SK-N-SH (cell line): ENCODE results near the gene OPCML. TPM values are rescaled to one million over a fixed set of nuclear protein-coding genes. Genes with fewer than 3 reads are reported as not detected.

Source experiments
- CTCF ChIA-PET: fragments of 300-600, 350-600 bp; formaldehyde crosslinking; extraction: SDS; loops from one replicate; lab custom pipeline; 2021; lab: Yijun Ruan, JAX
- POLR2A ChIA-PET: fragments of 350-600 bp; sonication (Branson Sonifier 250); formaldehyde crosslinking; extraction: SDS; loops from one replicate; lab custom pipeline; 2020; ENCODE audit warnings: antibody characterized with exemption, inconsistent platforms; lab: Yijun Ruan, JAX
- DNase-seq: peaks from one replicate; pipeline ENCODE4 v3.0.0; 2012
- H2AFZ ChIP-seq: fragments of 200-600 bp; sonication (generic); 2 replicates; pipeline ENCODE4 v1.8.1; 2016; ENCODE audit warnings: antibody characterized with exemption, mild to moderate bottlenecking, low read depth
- H3F3A ChIP-seq: fragments of 200-600 bp; sonication (generic); replicated peaks from 2 replicates; pipeline ENCODE3; 2016; ENCODE audit warnings: antibody characterized with exemption, mild to moderate bottlenecking; ENCODE audit not compliant: insufficient read depth
- H3K27ac ChIP-seq, 2 experiments: fragments of 200-500 bp in 1 of 2; fragments of 200-600 bp in 1 of 2; sonication (Bioruptor generic) in 1 of 2; sonication (generic), shearing (Covaris generic) in 1 of 2; 2 replicates each; pipeline versions ENCODE4 v1.5.1 to v1.6.1; 2014 to 2016; ENCODE audit warnings: low read depth in 2 of 2, inconsistent platforms in 1 of 2, low read length in 1 of 2, mild to moderate bottlenecking in 1 of 2, mixed read lengths in 1 of 2
- H3K27me3 ChIP-seq: fragments of 200-600 bp; sonication (generic), shearing (Covaris generic); 2 replicates; pipeline ENCODE4 v1.6.1; 2016; ENCODE audit warnings: mixed run types; ENCODE audit not compliant: insufficient read depth
- H3K36me3 ChIP-seq, 2 experiments: fragments of 200-500 bp in 1 of 2; fragments of 200-600 bp in 1 of 2; sonication (Bioruptor generic) in 1 of 2; sonication (generic) in 1 of 2; replicated peaks in 1 of 2; 2 replicates each; pipeline versions ENCODE3 to v1.5.1; 2014 to 2016; ENCODE audit warnings: low read length in 1 of 2, mild to moderate bottlenecking in 1 of 2; ENCODE audit not compliant: insufficient read depth in 2 of 2, control insufficient read depth in 1 of 2
- H3K4me1 ChIP-seq, 2 experiments: fragments of 200-500 bp in 1 of 2; fragments of 200-600 bp in 1 of 2; sonication (Bioruptor generic) in 1 of 2; sonication (generic), shearing (Covaris generic) in 1 of 2; 2 replicates each; pipeline versions ENCODE4 v1.5.1 to v1.6.1; 2014 to 2016; ENCODE audit warnings: low read depth in 1 of 2, low read length in 1 of 2, mixed run types in 1 of 2; ENCODE audit not compliant: insufficient read depth in 2 of 2, control insufficient read depth in 1 of 2
- H3K4me2 ChIP-seq: fragments of 200-600 bp; sonication (generic), shearing (Covaris generic); 2 replicates; pipeline ENCODE4 v1.6.1; 2017; ENCODE audit warnings: mixed run types
- H3K4me3 ChIP-seq, 2 experiments: fragments of 200-500 bp in 1 of 2; fragments of 200-600 bp in 1 of 2; sonication (Bioruptor generic) in 1 of 2; sonication (generic), shearing (Covaris generic) in 1 of 2; 2 replicates each; pipeline versions ENCODE4 v1.5.1 to v1.8.1; 2014 to 2016; ENCODE audit warnings: low read depth in 2 of 2, inconsistent platforms in 1 of 2, low read length in 1 of 2, mild to moderate bottlenecking in 1 of 2, mixed read lengths in 1 of 2, moderate library complexity in 1 of 2
- H3K79me2 ChIP-seq: fragments of 200-600 bp; sonication (generic); 2 replicates; pipeline ENCODE4 v1.8.1; 2017; ENCODE audit warnings: mild to moderate bottlenecking; ENCODE audit not compliant: insufficient read depth
- H3K9ac ChIP-seq: fragments of 200-600 bp; sonication (generic); 2 replicates; pipeline ENCODE4 v1.6.1; 2017; ENCODE audit warnings: mixed run types
- H3K9me2 ChIP-seq: fragments of 200-600 bp; sonication (generic); 2 replicates; pipeline ENCODE4 v1.6.1; 2017; ENCODE audit warnings: mixed run types
- H3K9me3 ChIP-seq: fragments of 200-600 bp; sonication (generic); 2 replicates; pipeline ENCODE4 v1.6.1; 2017; ENCODE audit warnings: mixed run types, mild to moderate bottlenecking, moderate library complexity
- H4K20me1 ChIP-seq: fragments of 200-600 bp; sonication (generic); 2 replicates; pipeline ENCODE4 v1.6.1; 2017; ENCODE audit warnings: mild to moderate bottlenecking, mixed run types; ENCODE audit not compliant: insufficient read depth
- ELF1 ChIP-seq: IDR thresholded peaks from 2 replicates; pipeline ENCODE4 v1.4.0; 2012
- FOSL2 ChIP-seq: IDR thresholded peaks from 2 replicates; pipeline ENCODE4 v1.4.0; 2012; ENCODE audit warnings: low read depth, mild to moderate bottlenecking, moderate library complexity, borderline replicate concordance
- FOXM1 ChIP-seq: IDR thresholded peaks from 2 replicates; pipeline ENCODE4 v1.4.0; 2012; ENCODE audit warnings: low read depth, mild to moderate bottlenecking
- GABPA ChIP-seq: IDR thresholded peaks from 2 replicates; pipeline ENCODE4 v1.4.0; 2012; ENCODE audit warnings: low read depth, mild to moderate bottlenecking
- JUND ChIP-seq: IDR thresholded peaks from 2 replicates; pipeline ENCODE4 v1.4.0; 2012
- MEF2A ChIP-seq: IDR thresholded peaks from 2 replicates; pipeline ENCODE4 v1.4.0; 2012; ENCODE audit warnings: low read depth, borderline replicate concordance
- POLR2AphosphoS5 ChIP-seq: IDR thresholded peaks from 2 replicates; pipeline ENCODE4 v1.6.1; 2012; ENCODE audit warnings: low read depth, low read length
- RAD21 ChIP-seq: IDR thresholded peaks from 2 replicates; pipeline ENCODE4 v1.6.1; 2012; ENCODE audit warnings: mild to moderate bottlenecking, low read length
- RCOR1 ChIP-seq: fragments of 150-350 bp; IDR thresholded peaks from 2 replicates; pipeline ENCODE4 v1.6.1; 2017; ENCODE audit warnings: antibody characterized with exemption, low read length
- RXRA ChIP-seq: IDR thresholded peaks from 2 replicates; pipeline ENCODE4 v1.4.0; 2012; ENCODE audit warnings: low read depth, mild to moderate bottlenecking, borderline replicate concordance
- SMC3 ChIP-seq: IDR thresholded peaks from 2 replicates; pipeline ENCODE4 v1.6.1; 2012; ENCODE audit warnings: low read depth, low read length, improper control_type of control experiment
- TAF1 ChIP-seq: IDR thresholded peaks from 2 replicates; pipeline ENCODE4 v1.6.1; 2012; ENCODE audit warnings: low read depth, mild to moderate bottlenecking, low read length, moderate library complexity, borderline replicate concordance
- TCF12 ChIP-seq: IDR thresholded peaks from 2 replicates; pipeline ENCODE4 v1.4.0; 2012
- TEAD4 ChIP-seq: IDR thresholded peaks from 2 replicates; pipeline ENCODE4 v1.4.0; 2012; ENCODE audit warnings: mild to moderate bottlenecking, borderline replicate concordance; ENCODE audit not compliant: insufficient read depth
- YY1 ChIP-seq: IDR thresholded peaks from 2 replicates; pipeline ENCODE4 v1.4.0; 2012; ENCODE audit warnings: low read depth, mild to moderate bottlenecking
- WGBS: methylation state at CpG from one replicate; pipeline ENCODE4 v1.1.6; 2017; ENCODE audit warnings: low lambda C conversion rate; 5-methylcytosine and 5-hydroxymethylcytosine counted together
- polyA plus RNA-seq, 3 experiments: library from polyadenylated mRNA; depleted of rRNA; stranded (reverse); fragments of >200 nt; gene quantifications; 2 replicates each; pipeline ENCODE4 v1.2.3, GENCODE V29; 2012
- TF ChIP-seq, protein P1 (sequence below): fragments of 150-350 bp; IDR thresholded peaks from 2 replicates; pipeline ENCODE4 v1.6.1; 2016; ENCODE audit warnings: mild to moderate bottlenecking, low read depth, low read length
- TF ChIP-seq, protein P2 (sequence below): fragments of 150-350 bp; IDR thresholded peaks from 2 replicates; pipeline ENCODE4 v1.6.1; 2017; ENCODE audit warnings: antibody characterized with exemption, low read length, low read depth, borderline replicate concordance
- TF ChIP-seq, protein P3 (sequence below): fragments of 200-600 bp; sonication (generic); IDR thresholded peaks from 2 replicates; pipeline ENCODE4 v1.6.1; 2017; ENCODE audit warnings: antibody characterized with exemption, mild to moderate bottlenecking, moderate library complexity
- TF ChIP-seq, protein P4 (sequence below): IDR thresholded peaks from 2 replicates; pipeline ENCODE4 v1.4.0; 2012; ENCODE audit warnings: low read depth, borderline replicate concordance

OPCML gene
- polyA plus RNA-seq, 1 of the 3 experiments (the other 2 are of a cell fraction), result not detected

DNA sequence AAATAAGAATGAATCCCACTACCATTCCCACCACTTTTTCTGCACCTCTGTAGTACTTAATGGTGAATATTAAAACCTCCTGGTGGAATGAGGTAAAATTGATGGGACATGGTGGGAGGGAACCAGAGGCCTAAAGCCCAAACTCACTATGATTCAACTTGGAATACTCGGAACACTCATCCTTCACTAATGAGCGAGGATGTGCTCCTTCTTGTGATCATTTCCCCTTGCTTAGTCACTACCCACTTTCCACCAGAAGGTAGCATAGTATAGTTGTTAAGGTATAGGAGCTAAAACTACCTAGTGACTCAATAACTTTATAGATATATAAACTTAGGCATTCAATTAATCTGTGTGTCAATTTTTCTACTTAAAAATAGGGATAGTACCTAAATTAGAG is 728.9 kb downstream of the OPCML start:
- no peak for DNase-seq
- no peaks in the 10 kb centered on the region for H3K4me1 ChIP-seq
- no peaks in the 10 kb centered on the region for H4K20me1 ChIP-seq
- no peaks in the 10 kb centered on the region for H3K27me3 ChIP-seq
- ChIA-PET POLR2A (no interaction called here), CTCF (interaction anchor here (0.7 kb wide), 1 partner anchor 10 kb away, joined by 3 read pairs; no protein-coding TSS in a partner anchor)
- H3K4me3 ChIP-seq, result no peak overlapping the region
- H3K79me2 ChIP-seq, result no peaks in the 10 kb centered on the region
- TF ChIP-seq, protein P1, sequence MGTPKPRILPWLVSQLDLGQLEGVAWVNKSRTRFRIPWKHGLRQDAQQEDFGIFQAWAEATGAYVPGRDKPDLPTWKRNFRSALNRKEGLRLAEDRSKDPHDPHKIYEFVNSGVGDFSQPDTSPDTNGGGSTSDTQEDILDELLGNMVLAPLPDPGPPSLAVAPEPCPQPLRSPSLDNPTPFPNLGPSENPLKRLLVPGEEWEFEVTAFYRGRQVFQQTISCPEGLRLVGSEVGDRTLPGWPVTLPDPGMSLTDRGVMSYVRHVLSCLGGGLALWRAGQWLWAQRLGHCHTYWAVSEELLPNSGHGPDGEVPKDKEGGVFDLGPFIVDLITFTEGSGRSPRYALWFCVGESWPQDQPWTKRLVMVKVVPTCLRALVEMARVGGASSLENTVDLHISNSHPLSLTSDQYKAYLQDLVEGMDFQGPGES, result no peak
- TF ChIP-seq RXRA (no peak), YY1 (no peak), GABPA (no peak), JUND (no peak), FOSL2 (no peak), RCOR1 (no peak), TEAD4 (no peak), FOXM1 (no peak), MEF2A (no peak), ELF1 (no peak), TCF12 (no peak), SMC3 (no peak), RAD21 (no peak), TAF1 (no peak), POLR2AphosphoS5 (no peak)
- TF ChIP-seq, protein P2, sequence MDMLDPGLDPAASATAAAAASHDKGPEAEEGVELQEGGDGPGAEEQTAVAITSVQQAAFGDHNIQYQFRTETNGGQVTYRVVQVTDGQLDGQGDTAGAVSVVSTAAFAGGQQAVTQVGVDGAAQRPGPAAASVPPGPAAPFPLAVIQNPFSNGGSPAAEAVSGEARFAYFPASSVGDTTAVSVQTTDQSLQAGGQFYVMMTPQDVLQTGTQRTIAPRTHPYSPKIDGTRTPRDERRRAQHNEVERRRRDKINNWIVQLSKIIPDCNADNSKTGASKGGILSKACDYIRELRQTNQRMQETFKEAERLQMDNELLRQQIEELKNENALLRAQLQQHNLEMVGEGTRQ, result no peak
- TF ChIP-seq, protein P3, sequence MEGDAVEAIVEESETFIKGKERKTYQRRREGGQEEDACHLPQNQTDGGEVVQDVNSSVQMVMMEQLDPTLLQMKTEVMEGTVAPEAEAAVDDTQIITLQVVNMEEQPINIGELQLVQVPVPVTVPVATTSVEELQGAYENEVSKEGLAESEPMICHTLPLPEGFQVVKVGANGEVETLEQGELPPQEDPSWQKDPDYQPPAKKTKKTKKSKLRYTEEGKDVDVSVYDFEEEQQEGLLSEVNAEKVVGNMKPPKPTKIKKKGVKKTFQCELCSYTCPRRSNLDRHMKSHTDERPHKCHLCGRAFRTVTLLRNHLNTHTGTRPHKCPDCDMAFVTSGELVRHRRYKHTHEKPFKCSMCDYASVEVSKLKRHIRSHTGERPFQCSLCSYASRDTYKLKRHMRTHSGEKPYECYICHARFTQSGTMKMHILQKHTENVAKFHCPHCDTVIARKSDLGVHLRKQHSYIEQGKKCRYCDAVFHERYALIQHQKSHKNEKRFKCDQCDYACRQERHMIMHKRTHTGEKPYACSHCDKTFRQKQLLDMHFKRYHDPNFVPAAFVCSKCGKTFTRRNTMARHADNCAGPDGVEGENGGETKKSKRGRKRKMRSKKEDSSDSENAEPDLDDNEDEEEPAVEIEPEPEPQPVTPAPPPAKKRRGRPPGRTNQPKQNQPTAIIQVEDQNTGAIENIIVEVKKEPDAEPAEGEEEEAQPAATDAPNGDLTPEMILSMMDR, result no peak
- TF ChIP-seq, protein P4, sequence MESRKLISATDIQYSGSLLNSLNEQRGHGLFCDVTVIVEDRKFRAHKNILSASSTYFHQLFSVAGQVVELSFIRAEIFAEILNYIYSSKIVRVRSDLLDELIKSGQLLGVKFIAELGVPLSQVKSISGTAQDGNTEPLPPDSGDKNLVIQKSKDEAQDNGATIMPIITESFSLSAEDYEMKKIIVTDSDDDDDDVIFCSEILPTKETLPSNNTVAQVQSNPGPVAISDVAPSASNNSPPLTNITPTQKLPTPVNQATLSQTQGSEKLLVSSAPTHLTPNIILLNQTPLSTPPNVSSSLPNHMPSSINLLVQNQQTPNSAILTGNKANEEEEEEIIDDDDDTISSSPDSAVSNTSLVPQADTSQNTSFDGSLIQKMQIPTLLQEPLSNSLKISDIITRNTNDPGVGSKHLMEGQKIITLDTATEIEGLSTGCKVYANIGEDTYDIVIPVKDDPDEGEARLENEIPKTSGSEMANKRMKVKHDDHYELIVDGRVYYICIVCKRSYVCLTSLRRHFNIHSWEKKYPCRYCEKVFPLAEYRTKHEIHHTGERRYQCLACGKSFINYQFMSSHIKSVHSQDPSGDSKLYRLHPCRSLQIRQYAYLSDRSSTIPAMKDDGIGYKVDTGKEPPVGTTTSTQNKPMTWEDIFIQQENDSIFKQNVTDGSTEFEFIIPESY, result no peak
- H3K9me2 ChIP-seq, result no peaks in the 10 kb centered on the region
- H3K4me2 ChIP-seq, result no peak overlapping the region
- 15% methylated on average over 2 of the region's 2 CpGs for WGBS
- H3K36me3 ChIP-seq, result no peaks in the 10 kb centered on the region
- H2AFZ ChIP-seq, result no peak overlapping the region
- H3K27ac ChIP-seq, result no peak overlapping the region
- H3K9me3 ChIP-seq, result no peaks in the 10 kb centered on the region
- no peak overlapping the region for H3K9ac ChIP-seq
- no peaks in the 10 kb centered on the region for H3F3A ChIP-seq
